Transverse colon (tissue), 4 donors: ENCODE data around the gene CACNA1I.

Experiments
- CTCF ChIP-seq, 5 experiments: fragments of 200-600 bp in 3 of 5; fragments of 450-650 bp in 2 of 5; sonication (generic) in 3 of 5; IDR thresholded peaks; 1 replicate in 2 of 5; 2 replicates in 3 of 5; pipeline ENCODE4 v1.5.1; 2016 to 2017; ENCODE audit warnings: antibody characterized with exemption in 5 of 5, inconsistent platforms in 3 of 5, mild to moderate bottlenecking in 2 of 5, moderate library complexity in 1 of 5
- EP300 ChIP-seq: sonication (generic); formaldehyde crosslinking; IDR thresholded peaks from one replicate; pipeline ENCODE4 v1.6.1; 2017; ENCODE audit warnings: antibody characterized with exemption, low read depth
- POLR2A ChIP-seq: fragments of 450-650 bp; IDR thresholded peaks from one replicate; pipeline ENCODE4 v1.6.1; 2016; ENCODE audit warnings: antibody characterized with exemption, mild to moderate bottlenecking, moderate library complexity
- POLR2AphosphoS5 ChIP-seq, 3 donors: sonication (generic); formaldehyde crosslinking; IDR thresholded peaks; one replicate each; pipeline ENCODE4 v1.6.1; 2016; ENCODE audit warnings: antibody characterized with exemption in 3 of 3

- TF ChIP-seq CTCF (IDR thresholded peaks at IDR 0.05) (no peak), POLR2AphosphoS5 (IDR thresholded peaks at IDR 0.05) (no peak), POLR2A (no peak), EP300 (no peak)
These were observed 33.8 kb upstream of the CACNA1I start for GRCh38 chr22:39536711-39537110.
